ENCODE results near the gene HOXB13.
"Not testable (repeated sequence)": the region's sequence is repeated elsewhere in the genome, so short reads cannot be mapped to it uniquely, and the experiment has no call there.

Gene HOXB13

GRCh38 chr17:48726114-48726915, 2.2 kb downstream of the HOXB13 start:
- DNase-seq (ENCODE audit: low spot score): no peak

- DNase-seq (ENCODE audit: low spot score): no peak
These were observed 3.1 kb downstream of the HOXB13 start for GRCh38 chr17:48725288-48726064.

- peak; percentile 53 for DNase-seq (ENCODE audit: low spot score)
These were observed 3.6 kb downstream of the HOXB13 start for GRCh38 chr17:48725004-48725287.

GRCh38 chr17:48724251-48725003, 4.1 kb downstream of the HOXB13 start:
- peak; percentile 82 for DNase-seq (ENCODE audit: low spot score)

- no peak for DNase-seq (ENCODE audit: low spot score)
These were observed 4.9 kb downstream of the HOXB13 start for GRCh38 chr17:48723423-48724250.

- DNase-seq (ENCODE audit: low spot score): peak; percentile 41
These were observed 5.6 kb downstream of the HOXB13 start, which contains the start of gene PRAC2 for GRCh38 chr17:48722915-48723422. PRAC2 (plus strand) TSS chr17:48723185; CDS start chr17:48724411, 1,226 bp downstream.

GRCh38 chr17:48722201-48722907, 6.2 kb downstream of the HOXB13 start, which contains the start of gene PRAC1:
PRAC1 (minus strand) TSS chr17:48722518; CDS start chr17:48722392, 126 bp downstream.
- DNase-seq (ENCODE audit: low spot score): no peak

- no peak for DNase-seq (ENCODE audit: low spot score)
These were observed 7.5 kb downstream of the HOXB13 start for GRCh38 chr17:48721009-48721402.

GRCh38 chr17:48720266-48721008, 8.1 kb downstream of the HOXB13 start:
- DNase-seq (ENCODE audit: low spot score): no peak

- DNase-seq (ENCODE audit: low spot score): no peak
These were observed 8.8 kb downstream of the HOXB13 start for GRCh38 chr17:48719642-48720265.

GRCh38 chr17:48718761-48719641, 9.5 kb downstream of the HOXB13 start:
- DNase-seq (ENCODE audit: low spot score): no peak

GRCh38 chr17:48718227-48718760, 10.3 kb downstream of the HOXB13 start:
- no peak for DNase-seq (ENCODE audit: low spot score)

GRCh38 chr17:48717367-48718226, 11.0 kb downstream of the HOXB13 start:
- DNase-seq (ENCODE audit: low spot score): no peak

GRCh38 chr17:48716549-48716948, 12.0 kb downstream of the HOXB13 start:
- not testable (repeated sequence) for DNase-seq (ENCODE audit: low spot score)

- DNase-seq (ENCODE audit: low spot score): no peak
These were observed 12.8 kb downstream of the HOXB13 start for GRCh38 chr17:48715496-48716399.

- DNase-seq (ENCODE audit: low spot score): no peak
These were observed 17.4 kb downstream of the HOXB13 start for GRCh38 chr17:48711128-48711527.
